Activated T-helper 2 cell treated with anti-CD3 and anti-CD28 coated beads, Interferon-gamma antibody, Interleukin-2, Interleukin-4, amounts not matched to agents 10 μg/mL and 5 μg/mL and 100 μg/mL, durations not matched to agents 14 hours and 24 hours and 36 hours (primary cell): Measurements from ENCODE around the gene GPR160. TPM values are rescaled to one million over a fixed set of nuclear protein-coding genes. Genes with fewer than 3 reads are reported as not detected.

Experiments
- DNase-seq: peaks from one replicate; pipeline ENCODE4 v3.0.0; 2021; ENCODE audit warnings: low spot score
- H3K27ac Mint-ChIP-seq: one replicate; pipeline ENCODE4 v1.8.0; 2021; ENCODE audit warnings: mixed read lengths
- H3K27me3 Mint-ChIP-seq: one replicate; pipeline ENCODE4 v1.8.0; 2021; ENCODE audit warnings: low read depth, mixed read lengths
- H3K36me3 Mint-ChIP-seq: one replicate; pipeline ENCODE4 v1.8.0; 2021; ENCODE audit warnings: low read depth, mixed read lengths
- H3K4me1 Mint-ChIP-seq: one replicate; pipeline ENCODE4 v1.8.0; 2021; ENCODE audit warnings: low read depth, mixed read lengths
- H3K4me3 Mint-ChIP-seq: one replicate; pipeline ENCODE4 v1.8.0; 2021; ENCODE audit warnings: low read depth, mild to moderate bottlenecking, moderate library complexity, mixed read lengths
- H3K9me3 Mint-ChIP-seq: one replicate; pipeline ENCODE4 v1.8.0; 2021; ENCODE audit warnings: mixed read lengths
- intact Hi-C: fragments of 100-400 bp; cut with micrococcal nuclease; formaldehyde crosslinking; loops from one replicate; pipeline ENCODE4 v1.15.1; 2023
- total RNA-seq: library from RNA; stranded (reverse); gene quantifications from 2 replicates; pipeline ENCODE4 v1.2.3, GENCODE V29; 2022

GPR160 gene
- 7.7 and 9.6 TPM in 2 replicates for total RNA-seq

GRCh38 chr3:170037463-170038433 is at the start of gene GPR160:
Gene GPR160 (plus strand): TSS chr3:170037995. CDS start chr3:170083973, 45,978 bp downstream.
- Mint-ChIP-seq H3K4me1 (peaks cover 22% of the 10 kb centered on the region), H3K9me3 (peaks cover 5% of the 10 kb centered on the region), H3K4me3 (peak within 1 kb of the TSS; percentile 84), H3K27ac (peak within 1 kb of the TSS; percentile 33), H3K27me3 (no peaks in the 10 kb centered on the region), H3K36me3 (peaks cover 7% of the 10 kb centered on the region)
- peak; percentile 75 for DNase-seq
- intact Hi-C loops = loop anchor here (1.0 to 5.0 kb wide), 5 partner anchors 17 to 275 kb away; partner anchors contain the start of genes PHC3 and SEC62

GRCh38 chr3:169990431-169990830 is 47.4 kb upstream of the GPR160 start:
- Mint-ChIP-seq H3K27ac (no peak overlapping the region), H3K36me3 (peaks cover 39% of the 10 kb centered on the region), H3K27me3 (no peaks in the 10 kb centered on the region), H3K4me3 (no peak overlapping the region), H3K4me1 (no peaks in the 10 kb centered on the region), H3K9me3 (no peaks in the 10 kb centered on the region)
- intact Hi-C loops = no loop called here
- DNase-seq = no peak

DNA sequence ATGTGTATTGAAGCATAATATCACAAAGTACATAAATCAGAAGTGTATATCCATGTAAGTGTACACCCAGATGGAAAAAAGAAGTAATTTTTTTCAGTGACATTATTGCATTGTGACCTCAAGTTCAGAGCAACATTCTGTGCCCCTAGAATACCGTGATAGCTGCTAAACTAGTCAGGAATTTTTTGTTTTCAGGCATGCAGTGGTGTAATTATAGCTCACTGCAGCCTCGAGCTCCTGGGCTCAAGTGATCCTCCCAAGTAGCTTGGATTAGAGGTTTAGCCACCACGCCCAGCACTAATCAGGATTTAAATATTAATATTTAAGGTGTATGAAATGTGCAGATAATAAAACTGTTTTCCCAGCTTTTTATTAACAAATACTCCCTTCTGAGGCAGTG is 45.6 kb upstream of the GPR160 start:
- H3K4me1 Mint-ChIP-seq = no peaks in the 10 kb centered on the region
- intact Hi-C loops = no loop called here

DNA sequence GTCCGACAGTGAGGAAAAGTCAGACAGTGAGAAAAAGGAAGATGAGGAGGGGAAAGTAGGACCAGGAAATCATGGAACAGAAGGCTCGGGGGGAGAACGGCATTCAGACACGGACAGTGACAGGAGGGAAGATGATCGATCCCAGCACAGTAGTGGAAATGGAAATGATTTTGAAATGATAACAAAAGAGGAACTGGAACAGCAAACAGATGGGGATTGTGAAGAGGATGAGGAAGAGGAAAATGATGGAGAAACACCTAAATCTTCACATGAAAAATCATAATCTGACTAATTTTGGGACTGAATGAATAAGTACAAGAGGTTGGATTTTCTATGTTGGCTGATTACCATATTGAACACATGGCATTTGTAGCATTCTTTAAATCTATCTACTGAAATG is 45.0 kb upstream of the GPR160 start:
- DNase-seq = no peak
- Mint-ChIP-seq H3K4me1 (no peaks in the 10 kb centered on the region), H3K9me3 (no peaks in the 10 kb centered on the region), H3K36me3 (peaks cover 34% of the 10 kb centered on the region), H3K4me3 (no peak overlapping the region), H3K27ac (peak overlapping the region; percentile 40), H3K27me3 (no peaks in the 10 kb centered on the region)
- intact Hi-C loops = no loop called here

More for the DNA sequence above, 45.6 kb upstream of the GPR160 start:
- Mint-ChIP-seq H3K36me3 (peaks cover 34% of the 10 kb centered on the region), H3K9me3 (no peaks in the 10 kb centered on the region), H3K4me3 (no peak overlapping the region), H3K27ac (no peak overlapping the region), H3K27me3 (no peaks in the 10 kb centered on the region)
- DNase-seq = no peak

DNA sequence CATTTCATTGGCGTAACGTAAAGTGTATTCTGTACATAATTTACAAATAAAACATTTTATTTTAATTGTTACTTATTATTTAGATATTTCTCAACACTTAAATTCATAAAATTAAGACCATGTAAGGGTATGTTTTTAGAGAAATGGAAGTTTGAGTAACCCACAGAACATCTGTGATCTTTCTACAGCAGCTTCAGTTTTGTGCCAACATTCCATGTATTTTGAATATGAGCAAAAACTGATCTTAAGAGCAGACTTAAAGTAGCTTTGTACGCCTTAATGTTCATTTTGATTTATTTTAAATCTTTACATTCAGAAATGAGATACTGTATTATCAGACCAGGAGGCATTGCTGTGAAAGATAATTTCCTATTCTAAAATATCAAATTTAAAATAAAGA is 44.0 kb upstream of the GPR160 start:
- H3K9me3 Mint-ChIP-seq = no peaks in the 10 kb centered on the region
- no peak overlapping the region for H3K4me3 Mint-ChIP-seq
- no peak for DNase-seq
- H3K27ac Mint-ChIP-seq = no peak overlapping the region
- intact Hi-C loops = no loop called here
- H3K4me1 Mint-ChIP-seq = peaks cover 4% of the 10 kb centered on the region
- H3K27me3 Mint-ChIP-seq = no peaks in the 10 kb centered on the region
- H3K36me3 Mint-ChIP-seq = peaks cover 34% of the 10 kb centered on the region

- Mint-ChIP-seq H3K9me3 (no peaks in the 10 kb centered on the region), H3K27me3 (no peaks in the 10 kb centered on the region), H3K36me3 (peaks cover 37% of the 10 kb centered on the region), H3K4me3 (no peak overlapping the region), H3K27ac (no peak overlapping the region), H3K4me1 (peaks cover 13% of the 10 kb centered on the region)
- intact Hi-C loops = no loop called here
- DNase-seq = no peak
These were observed 41.7 kb upstream of the GPR160 start for GRCh38 chr3:169996063-169996462.

DNA sequence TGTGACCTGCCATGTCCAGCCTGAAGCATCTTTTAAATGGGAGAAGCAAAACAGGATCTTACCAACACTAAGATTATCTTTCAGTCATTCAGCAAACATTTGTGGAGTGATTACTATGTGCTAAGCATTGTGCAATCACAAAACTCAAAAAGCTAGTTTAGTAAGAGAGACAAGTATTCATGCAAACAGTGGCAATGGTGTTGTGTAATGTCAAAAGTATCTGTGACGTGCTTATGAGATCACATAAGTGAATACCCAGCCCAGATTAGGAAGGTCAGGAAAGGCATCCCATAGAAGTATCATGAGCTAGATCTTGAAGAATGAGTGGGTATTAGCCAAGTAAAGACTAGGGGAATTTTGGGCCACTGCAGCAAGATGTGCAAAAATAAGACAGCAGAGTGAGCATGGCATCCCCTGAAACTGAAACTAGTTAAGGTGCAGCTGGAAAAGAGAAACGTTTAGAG is 39.1 kb upstream of the GPR160 start:
- intact Hi-C loops = loop anchor here (1.0 to 2.0 kb wide), 2 partner anchors 9 to 58 kb away; no protein-coding TSS in a partner anchor
- Mint-ChIP-seq H3K27me3 (no peaks in the 10 kb centered on the region), H3K9me3 (no peaks in the 10 kb centered on the region), H3K4me3 (no peak overlapping the region), H3K27ac (peak overlapping the region; percentile 74), H3K4me1 (peaks cover 28% of the 10 kb centered on the region), H3K36me3 (peaks cover 27% of the 10 kb centered on the region)
- DNase-seq = no peak

DNA sequence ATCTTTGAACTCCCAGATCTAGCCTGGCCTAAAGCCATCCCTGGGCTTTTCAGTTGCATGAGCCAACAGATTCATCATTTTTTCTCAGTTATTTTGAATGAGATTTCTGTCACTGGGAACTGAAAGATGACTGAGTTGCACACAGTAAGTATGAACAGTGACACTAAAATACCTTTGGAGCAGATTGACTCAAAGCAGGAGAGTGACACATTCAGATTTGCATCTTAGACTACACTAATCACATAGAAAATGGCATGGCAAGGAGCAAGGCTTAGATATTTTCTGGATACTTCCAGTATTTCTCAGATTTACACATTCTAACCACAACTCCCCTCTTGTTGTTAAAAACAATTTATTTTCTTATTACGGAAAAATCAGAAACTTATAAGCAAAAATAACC is 38.4 kb upstream of the GPR160 start:
- no peaks in the 10 kb centered on the region for H3K9me3 Mint-ChIP-seq
- H3K27me3 Mint-ChIP-seq = no peaks in the 10 kb centered on the region
- no peak for DNase-seq

DNA sequence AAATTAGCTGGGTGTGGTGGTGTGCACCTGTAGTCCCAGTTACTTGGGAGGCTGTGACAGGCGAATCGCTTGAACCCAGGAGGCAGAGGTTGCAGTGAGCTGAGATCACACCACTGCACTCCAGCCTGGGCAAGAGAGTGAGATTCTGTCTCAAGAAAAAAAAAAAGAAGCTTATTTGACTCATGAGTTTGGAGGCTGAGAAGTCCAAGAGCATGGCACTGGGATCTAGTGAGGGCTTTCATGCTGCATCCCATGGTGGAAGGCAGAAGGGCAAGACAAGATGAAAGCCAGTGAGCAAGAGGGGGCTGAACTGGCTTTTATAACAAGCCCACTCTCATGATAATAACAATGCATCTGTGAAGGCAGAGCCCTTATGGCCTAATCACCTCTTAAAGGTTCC is 37.7 kb upstream of the GPR160 start:
- no peaks in the 10 kb centered on the region for H3K27me3 Mint-ChIP-seq
- no peaks in the 10 kb centered on the region for H3K9me3 Mint-ChIP-seq
- H3K4me3 Mint-ChIP-seq = no peak overlapping the region
- intact Hi-C loops = loop anchor here (5.0 kb wide), 1 partner anchor 33 kb away; the partner anchor contains the start of gene SEC62
- no peak for DNase-seq
- peaks cover 27% of the 10 kb centered on the region for H3K36me3 Mint-ChIP-seq
- no peak overlapping the region for H3K27ac Mint-ChIP-seq
- peaks cover 30% of the 10 kb centered on the region for H3K4me1 Mint-ChIP-seq

More for the DNA sequence above, 38.4 kb upstream of the GPR160 start:
- Mint-ChIP-seq H3K4me1 (peaks cover 30% of the 10 kb centered on the region), H3K27ac (peak overlapping the region; percentile 74), H3K4me3 (no peak overlapping the region), H3K36me3 (peaks cover 27% of the 10 kb centered on the region)
- intact Hi-C loops = loop anchor here (1.0 to 2.0 kb wide), 2 partner anchors 8 to 57 kb away; no protein-coding TSS in a partner anchor

- Mint-ChIP-seq H3K27me3 (no peaks in the 10 kb centered on the region), H3K4me3 (no peak overlapping the region), H3K9me3 (no peaks in the 10 kb centered on the region), H3K27ac (no peak overlapping the region), H3K36me3 (peaks cover 16% of the 10 kb centered on the region), H3K4me1 (peaks cover 43% of the 10 kb centered on the region)
- intact Hi-C loops = loop anchor here (5.0 kb wide), 1 partner anchor 35 kb away; the partner anchor contains the start of gene SEC62
- DNase-seq = no peak
These were observed 35.6 kb upstream of the GPR160 start for GRCh38 chr3:170002231-170002630.

DNA sequence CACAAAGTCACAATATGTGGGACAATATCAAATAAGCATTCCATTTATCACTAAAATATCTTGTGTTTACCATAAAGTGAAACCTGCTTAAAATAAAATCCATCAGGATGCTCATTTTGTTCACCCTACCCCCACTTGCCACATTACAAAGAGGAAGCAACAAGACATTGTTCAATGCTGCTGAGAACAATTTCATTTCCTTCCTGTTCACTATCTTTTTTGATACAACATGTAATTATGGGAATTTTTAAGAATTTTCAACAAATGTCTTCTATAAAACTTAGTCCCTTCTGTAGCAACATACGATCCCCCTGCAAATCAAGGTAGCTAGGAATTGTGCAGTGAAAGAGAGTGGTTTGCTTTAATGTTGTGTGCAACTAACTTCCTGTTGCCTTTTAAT is 34.9 kb upstream of the GPR160 start:
- Mint-ChIP-seq H3K4me1 (peaks cover 45% of the 10 kb centered on the region), H3K4me3 (no peak overlapping the region), H3K27ac (no peak overlapping the region), H3K9me3 (no peaks in the 10 kb centered on the region), H3K36me3 (peaks cover 12% of the 10 kb centered on the region), H3K27me3 (no peaks in the 10 kb centered on the region)
- intact Hi-C loops = loop anchor here (5.0 kb wide), 1 partner anchor 36 kb away; the partner anchor contains the start of gene SEC62
- no peak for DNase-seq

- H3K36me3 Mint-ChIP-seq = peaks cover 8% of the 10 kb centered on the region
- no peak overlapping the region for H3K27ac Mint-ChIP-seq
- intact Hi-C loops = loop anchor here (5.0 kb wide), 1 partner anchor 37 kb away; the partner anchor contains the start of gene SEC62
- no peak overlapping the region for H3K4me3 Mint-ChIP-seq
- no peaks in the 10 kb centered on the region for H3K27me3 Mint-ChIP-seq
- H3K4me1 Mint-ChIP-seq = peaks cover 40% of the 10 kb centered on the region
- H3K9me3 Mint-ChIP-seq = no peaks in the 10 kb centered on the region
- DNase-seq = no peak
These were observed 33.9 kb upstream of the GPR160 start for GRCh38 chr3:170003881-170004356.
